GM19351 (cell line): Measurements from ENCODE around the gene AADACL2.

ENCODE experiments used
- ATAC-seq: cut with Tn5 transposase; IDR thresholded peaks from one replicate; pipeline ENCODE4 v1.9.1; 2021; ENCODE audit warnings: mild to moderate bottlenecking, moderate library complexity; ENCODE audit not compliant: unreplicated experiment

The AADACL2 gene

GRCh38 chr3:151798466-151798865 lies 64.7 kb downstream of the AADACL2 start:
- ATAC-seq: no peak

- ATAC-seq: no peak
Observed at GRCh38 chr3:151800431-151800830, 66.7 kb downstream of the AADACL2 start.

GRCh38 chr3:151804267-151804666 lies 70.5 kb downstream of the AADACL2 start:
- no peak for ATAC-seq

- no peak for ATAC-seq
Observed at GRCh38 chr3:151806838-151807237, 73.1 kb downstream of the AADACL2 start.
